Endothelial cell of umbilical vein (primary cell): Measurements from ENCODE around the gene PCLO. TPM values are rescaled to one million over a fixed set of nuclear protein-coding genes. Genes with fewer than 3 reads are reported as not detected.

Experiments
- BruUV-seq: library from RNA; stranded (reverse); fragments of 400-500 nt; replicated peaks from 2 replicates; lab custom pipeline; 2021; lab: Mats Ljungman, UMichigan
- CTCF ChIA-PET: fragments of 300-600, 350-600 bp; sonication (Branson Sonifier 250); formaldehyde crosslinking; loops from one replicate; lab custom pipeline; 2021; ENCODE audit warnings: antibody characterized with exemption, inconsistent platforms; lab: Charles Lee
- POLR2A ChIA-PET: fragments of 300-600, 350-600 bp; sonication (Branson Sonifier 250); formaldehyde crosslinking; loops from one replicate; lab custom pipeline; 2021; ENCODE audit warnings: antibody characterized with exemption, inconsistent platforms; lab: Charles Lee
- DNase-seq: peaks from one replicate; pipeline ENCODE4 v3.0.0-alpha.2; 2011; ENCODE audit warnings: low read depth, low spot score
- FAIRE-seq: peaks from 2 replicates; lab custom pipeline; 2011; peaks lifted over from hg19 to GRCh38; lab: Jason Lieb, UNC
- H2AFZ ChIP-seq: 2 replicates; pipeline ENCODE4 v1.6.0; 2012; ENCODE audit warnings: low read depth, low read length, control low read depth, inconsistent platforms
- H3K27ac ChIP-seq: 2 replicates; pipeline ENCODE4 v1.5.1; 2011; ENCODE audit warnings: low read depth, mild to moderate bottlenecking, control low read depth, low read length, moderate library complexity; ENCODE audit not compliant: insufficient read depth
- H3K27me3 ChIP-seq, 2 experiments: 2 replicates each; pipeline versions ENCODE4 v1.6.0 to v1.6.1; 2011; ENCODE audit warnings: low read length in 2 of 2, mixed read lengths in 1 of 2; ENCODE audit not compliant: control insufficient read depth in 2 of 2, insufficient read depth in 2 of 2
- H3K36me3 ChIP-seq, 2 experiments: 2 replicates in 1 of 2; 3 replicates in 1 of 2; pipeline ENCODE4 v1.5.1; 2011; ENCODE audit warnings: low read length in 2 of 2, mild to moderate bottlenecking in 1 of 2, moderate library complexity in 1 of 2; ENCODE audit not compliant: control insufficient read depth in 2 of 2, insufficient read depth in 2 of 2; ENCODE audit errors: extremely low read depth in 1 of 2
- H3K4me1 ChIP-seq: 3 replicates; pipeline ENCODE4 v1.5.1; 2011; ENCODE audit warnings: mild to moderate bottlenecking, low read length; ENCODE audit not compliant: control insufficient read depth, insufficient read depth; ENCODE audit errors: extremely low read depth
- H3K4me2 ChIP-seq: 2 replicates; pipeline ENCODE4 v1.6.1; 2011; ENCODE audit warnings: low read length, control low read depth, mixed read lengths; ENCODE audit not compliant: insufficient read depth
- H3K4me3 ChIP-seq, 3 experiments: fragments of 200-600 bp in 1 of 3; sonication (generic), shearing (Covaris generic) in 1 of 3; replicated peaks in 1 of 3; 2 replicates each; pipeline ENCODE4 v1.5.1; 2011 to 2016; ENCODE audit warnings: control low read depth in 3 of 3, low read length in 3 of 3, mild to moderate bottlenecking in 2 of 3, inconsistent platforms in 1 of 3, low read depth in 1 of 3, moderate library complexity in 1 of 3; ENCODE audit not compliant: insufficient read depth in 1 of 3
- H3K79me2 ChIP-seq: 2 replicates; pipeline ENCODE4 v1.6.0; 2012; ENCODE audit warnings: low read length, inconsistent platforms; ENCODE audit not compliant: control insufficient read depth, insufficient read depth
- H3K9ac ChIP-seq: replicated peaks from 2 replicates; pipeline ENCODE3; 2011; ENCODE audit warnings: low read length, control low read depth; ENCODE audit not compliant: insufficient read depth; ENCODE audit errors: extremely low read depth
- H3K9me1 ChIP-seq: replicated peaks from 3 replicates; pipeline ENCODE4 v1.6.0; 2011; ENCODE audit warnings: mild to moderate bottlenecking, low read length; ENCODE audit not compliant: control insufficient read depth, insufficient read depth; ENCODE audit errors: extremely low read depth
- H3K9me3 ChIP-seq: replicated peaks from 2 replicates; pipeline ENCODE4 v1.5.1; 2012; ENCODE audit warnings: low read length, inconsistent platforms; ENCODE audit not compliant: control insufficient read depth, insufficient read depth
- H4K20me1 ChIP-seq: replicated peaks from 2 replicates; pipeline ENCODE3; 2011; ENCODE audit warnings: mild to moderate bottlenecking, low read length; ENCODE audit not compliant: control insufficient read depth, insufficient read depth; ENCODE audit errors: extremely low read depth
- CTCF ChIP-seq, 2 donors: IDR thresholded peaks; 1 replicate in 1 of 2; 2 replicates in 1 of 2; pipeline ENCODE4 v1.5.1; 2011; ENCODE audit warnings: low read length in 2 of 2, mild to moderate bottlenecking in 2 of 2, moderate library complexity in 2 of 2, control low read depth in 1 of 2, inconsistent platforms in 1 of 2, low read depth in 1 of 2; ENCODE audit not compliant: insufficient read depth in 1 of 2; ENCODE audit errors: extremely low read depth in 1 of 2
- EZH2 ChIP-seq: IDR thresholded peaks from 2 replicates; pipeline ENCODE4 v1.6.1; 2012; ENCODE audit warnings: borderline replicate concordance, low read depth, mild to moderate bottlenecking, moderate library complexity, low read length, inconsistent platforms; ENCODE audit not compliant: severe bottlenecking
- FOS ChIP-seq: IDR thresholded peaks from 2 replicates; pipeline ENCODE4 v1.6.1; 2011; ENCODE audit warnings: mild to moderate bottlenecking, low read length, moderate library complexity, borderline replicate concordance; ENCODE audit not compliant: insufficient read depth
- GATA2 ChIP-seq: IDR thresholded peaks from 2 replicates; pipeline ENCODE4 v1.7.0; 2011; ENCODE audit warnings: low read depth, mild to moderate bottlenecking, moderate library complexity, mixed read lengths, low read length; ENCODE audit not compliant: insufficient read length, insufficient read depth
- JUN ChIP-seq: IDR thresholded peaks from 2 replicates; pipeline ENCODE4 v1.6.1; 2011; ENCODE audit warnings: borderline replicate concordance, low read depth; ENCODE audit not compliant: insufficient read length, insufficient read depth
- MYC ChIP-seq: IDR thresholded peaks from one replicate; pipeline ENCODE4 v1.6.1; 2011; ENCODE audit warnings: mild to moderate bottlenecking, low read depth, low read length
- POLR2A ChIP-seq: IDR thresholded peaks from 2 replicates; pipeline ENCODE4 v1.6.1; 2012; ENCODE audit warnings: low read depth, mild to moderate bottlenecking, control low read depth, low read length
- POLR2AphosphoS5 ChIP-seq: IDR thresholded peaks from 2 replicates; pipeline ENCODE4 v1.6.1; 2012; ENCODE audit warnings: low read depth, mild to moderate bottlenecking, control low read depth, low read length, moderate library complexity; ENCODE audit not compliant: insufficient read depth
- dilution Hi-C: fragments of 300-500 bp; cut with MboI; formaldehyde crosslinking; loops from one replicate; pipeline ENCODE4 v1.15.0; 2019; ENCODE audit warnings: low sequenced_read_pairs; ENCODE audit not compliant: extremely low pct_ligation_motif_present
- intact Hi-C: fragments of 100-400 bp; cut with micrococcal nuclease; formaldehyde crosslinking; loops from one replicate; pipeline ENCODE4 v1.10.0; 2022
- polyA plus RNA-seq, 4 experiments: library from polyadenylated mRNA; depleted of rRNA in 3 of 4; stranded (reverse) in 3 of 4; unstranded in 1 of 4; fragments of >200 nt; gene quantifications; 2 replicates each; pipeline versions ENCODE4 v1.2.1 to v1.2.3, GENCODE V29; 2011 to 2012; ENCODE audit warnings: missing spikeins in 1 of 4
- total RNA-seq: library from RNA; stranded (reverse); gene quantifications from 2 replicates; pipeline ENCODE4 v1.2.3, GENCODE V29; 2021
- TF ChIP-seq, protein P1 (sequence below): IDR thresholded peaks from 2 replicates; pipeline ENCODE4 v1.6.1; 2011; ENCODE audit not compliant: insufficient read depth, insufficient read length

PCLO gene
- total and polyA plus RNA-seq, 2 donors (not counting 3 experiments of a cell fraction or from before 2014, with no cell fraction given) = 0.04 to 0.75 TPM

DNA sequence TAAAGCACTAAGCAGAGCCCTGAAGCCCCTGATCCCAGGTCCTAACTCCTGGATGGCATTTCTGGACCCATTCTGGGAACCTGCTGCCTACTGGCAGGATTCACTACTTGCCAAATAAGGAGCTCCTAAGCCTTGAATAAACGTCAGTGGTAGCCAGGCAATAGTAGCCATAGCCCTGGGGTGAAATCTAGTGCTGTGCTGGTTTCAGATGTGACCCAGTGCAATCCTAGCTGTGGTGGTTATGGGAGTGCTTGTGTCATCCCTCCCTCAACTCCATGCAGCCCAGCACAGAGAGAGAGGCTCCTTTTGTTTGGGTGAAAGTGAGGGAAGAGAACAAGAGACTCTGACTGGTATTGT, 43.7 kb downstream of the PCLO start:
- ChIA-PET POLR2A (no interaction called here), CTCF (no interaction called here)
- no peaks in the 10 kb centered on the region for H3K36me3 ChIP-seq
- intact Hi-C loops (no loop called here), dilution Hi-C loops (no loop called here)
- H3K27me3 ChIP-seq = no peaks in the 10 kb centered on the region
- no peak overlapping the region for H3K4me3 ChIP-seq
- H3K4me1 ChIP-seq = no peaks in the 10 kb centered on the region
- FAIRE-seq (no peak), DNase-seq (no peak)
- no peak overlapping the region for H3K9ac ChIP-seq
- H3K27ac ChIP-seq = no peak overlapping the region
- no peak overlapping the region for H2AFZ ChIP-seq
- H3K79me2 ChIP-seq = no peaks in the 10 kb centered on the region
- H3K4me2 ChIP-seq = no peak overlapping the region
- TF ChIP-seq EZH2 (no peak), JUN (no peak), GATA2 (no peak), CTCF (IDR thresholded peaks at IDR 0.05; ENCODE audit: extremely low read depth in 1 of 2, insufficient read depth in 1 of 2, low read depth in 1 of 2, low read length in 2 of 2) (no peak), POLR2A (no peak), FOS (no peak), POLR2AphosphoS5 (no peak), MYC (no peak)
- TF ChIP-seq, protein P1, sequence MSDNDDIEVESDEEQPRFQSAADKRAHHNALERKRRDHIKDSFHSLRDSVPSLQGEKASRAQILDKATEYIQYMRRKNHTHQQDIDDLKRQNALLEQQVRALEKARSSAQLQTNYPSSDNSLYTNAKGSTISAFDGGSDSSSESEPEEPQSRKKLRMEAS = no peak
- no peaks in the 10 kb centered on the region for H3K9me1 ChIP-seq
- no TSS peak for BruUV-seq
- no peaks in the 10 kb centered on the region for H4K20me1 ChIP-seq
- H3K9me3 ChIP-seq = no peaks in the 10 kb centered on the region
